Karpas-422 (cell line): Measurements from ENCODE around the gene L3MBTL2. TPM values are rescaled to one million over a fixed set of nuclear protein-coding genes. Genes with fewer than 3 reads are reported as not detected.

Experiments used
- DNase-seq: peaks from one replicate; pipeline ENCODE4 v3.0.0-alpha.2; 2015
- H2AFZ ChIP-seq: fragments of 200-600 bp; sonication (generic); 2 replicates; pipeline ENCODE4 v1.6.1; 2014; ENCODE audit warnings: antibody characterized with exemption, low read length, mixed read lengths
- H3K27ac ChIP-seq: fragments of 200-600 bp; sonication (generic); 2 replicates; pipeline ENCODE4 v1.5.1; 2014; ENCODE audit warnings: mild to moderate bottlenecking, low read length, moderate library complexity
- H3K27me3 ChIP-seq: fragments of 200-600 bp; sonication (generic); 2 replicates; pipeline ENCODE4 v1.6.1; 2014; ENCODE audit warnings: low read length, mixed read lengths
- H3K36me3 ChIP-seq: fragments of 200-600 bp; sonication (generic); 2 replicates; pipeline ENCODE4 v1.6.1; 2014; ENCODE audit warnings: low read length, mixed read lengths; ENCODE audit not compliant: insufficient read depth
- H3K4me1 ChIP-seq: fragments of 200-600 bp; sonication (generic); 2 replicates; pipeline ENCODE4 v1.6.1; 2014; ENCODE audit warnings: mild to moderate bottlenecking, low read length, mixed read lengths
- H3K4me2 ChIP-seq: fragments of 200-600 bp; sonication (generic); 2 replicates; pipeline ENCODE4 v1.6.1; 2014; ENCODE audit warnings: low read length, low read depth, mild to moderate bottlenecking; ENCODE audit not compliant: poor library complexity, severe bottlenecking
- H3K4me3 ChIP-seq: fragments of 200-600 bp; sonication (generic); 2 replicates; pipeline ENCODE4 v1.5.1; 2014; ENCODE audit warnings: mild to moderate bottlenecking, antibody characterized with exemption, low read length, mixed read lengths
- H3K79me2 ChIP-seq: fragments of 200-600 bp; sonication (generic); 2 replicates; pipeline ENCODE4 v1.6.1; 2014; ENCODE audit warnings: mild to moderate bottlenecking, low read length, mixed read lengths
- H3K9ac ChIP-seq: fragments of 200-600 bp; sonication (generic); 2 replicates; pipeline ENCODE4 v1.6.0; 2014; ENCODE audit warnings: low read length
- H3K9me2 ChIP-seq: fragments of 200-600 bp; sonication (generic), shearing (Covaris generic); replicated peaks from 2 replicates; pipeline ENCODE4 v1.6.0; 2014; ENCODE audit warnings: mild to moderate bottlenecking, low read length, moderate library complexity; ENCODE audit not compliant: insufficient read depth
- H3K9me3 ChIP-seq: fragments of 300-700, 200-600 bp; sonication (generic); 2 replicates; pipeline ENCODE4 v1.6.1; 2014; ENCODE audit warnings: low read length, mixed read lengths
- H4K20me1 ChIP-seq: fragments of 200-600 bp; sonication (generic); 2 replicates; pipeline ENCODE4 v1.6.1; 2014; ENCODE audit warnings: mild to moderate bottlenecking, antibody characterized with exemption, low read length, low read depth; ENCODE audit not compliant: insufficient read depth
- total RNA-seq: library from RNA; depleted of rRNA; stranded (reverse); fragments of >200 nt; shearing (Covaris generic); gene quantifications from 2 replicates; pipeline ENCODE4 v1.2.3, GENCODE V29; 2014; ENCODE audit warnings: low replicate concordance

Gene L3MBTL2
- total RNA-seq, 1 experiment from 2014 or later = 19.9 TPM

DNA sequence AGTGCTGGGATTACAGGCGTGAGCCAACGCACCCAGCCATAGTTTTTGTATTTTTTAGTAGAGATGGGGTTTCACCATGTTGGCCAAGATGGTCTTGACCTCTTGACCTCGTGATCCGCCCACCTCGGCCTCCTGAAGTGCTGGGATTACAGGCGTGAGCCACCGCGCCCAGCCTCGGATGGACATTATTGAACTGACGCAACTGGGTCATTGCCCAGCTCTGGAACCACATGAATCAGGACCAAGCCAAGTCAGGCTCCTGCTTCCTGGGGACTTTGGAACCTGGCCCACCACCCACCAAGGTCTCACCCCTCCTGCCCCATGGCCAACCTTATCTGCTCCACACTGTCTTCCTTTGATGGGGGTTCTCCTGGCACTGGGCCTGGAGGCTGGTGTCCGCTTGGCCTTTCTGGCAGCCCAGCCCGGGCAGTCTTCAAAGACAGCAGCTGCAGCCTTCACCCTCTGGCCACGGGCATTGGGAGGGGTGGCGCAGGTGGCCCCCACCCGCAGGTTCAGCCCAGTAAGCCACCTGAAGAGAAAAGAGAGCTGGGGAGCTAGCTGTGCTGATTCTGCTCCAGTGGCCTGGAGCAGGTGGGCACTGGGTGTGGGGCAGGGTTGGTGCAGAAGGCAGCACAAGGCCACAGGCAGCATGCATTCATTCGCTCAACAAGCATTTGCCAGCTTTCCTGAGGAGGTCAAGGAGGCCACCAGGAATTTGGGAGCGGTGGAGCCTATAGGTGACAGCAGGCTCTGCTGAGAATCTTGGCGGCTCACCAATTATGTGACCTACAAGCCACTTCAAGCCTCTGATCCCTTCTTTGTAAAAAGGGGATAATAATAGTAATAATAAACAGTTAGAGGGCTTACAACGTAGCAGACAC, 29.9 kb downstream of the L3MBTL2 start:
- H3K4me3 ChIP-seq = no peak overlapping the region
- H3K27ac ChIP-seq = no peak overlapping the region
- H3K9me3 ChIP-seq = no peaks in the 10 kb centered on the region
- peaks cover 16% of the 10 kb centered on the region for H3K4me1 ChIP-seq
- no peaks in the 10 kb centered on the region for H3K9me2 ChIP-seq
- H3K4me2 ChIP-seq = no peak overlapping the region
- H3K79me2 ChIP-seq = no peaks in the 10 kb centered on the region
- DNase-seq = no peak
- H3K36me3 ChIP-seq = no peaks in the 10 kb centered on the region
- no peak overlapping the region for H3K9ac ChIP-seq
- H4K20me1 ChIP-seq = no peaks in the 10 kb centered on the region; the same call in 1 of the 2 replicates
- no peak overlapping the region for H2AFZ ChIP-seq
- H3K27me3 ChIP-seq = no peaks in the 10 kb centered on the region

DNA sequence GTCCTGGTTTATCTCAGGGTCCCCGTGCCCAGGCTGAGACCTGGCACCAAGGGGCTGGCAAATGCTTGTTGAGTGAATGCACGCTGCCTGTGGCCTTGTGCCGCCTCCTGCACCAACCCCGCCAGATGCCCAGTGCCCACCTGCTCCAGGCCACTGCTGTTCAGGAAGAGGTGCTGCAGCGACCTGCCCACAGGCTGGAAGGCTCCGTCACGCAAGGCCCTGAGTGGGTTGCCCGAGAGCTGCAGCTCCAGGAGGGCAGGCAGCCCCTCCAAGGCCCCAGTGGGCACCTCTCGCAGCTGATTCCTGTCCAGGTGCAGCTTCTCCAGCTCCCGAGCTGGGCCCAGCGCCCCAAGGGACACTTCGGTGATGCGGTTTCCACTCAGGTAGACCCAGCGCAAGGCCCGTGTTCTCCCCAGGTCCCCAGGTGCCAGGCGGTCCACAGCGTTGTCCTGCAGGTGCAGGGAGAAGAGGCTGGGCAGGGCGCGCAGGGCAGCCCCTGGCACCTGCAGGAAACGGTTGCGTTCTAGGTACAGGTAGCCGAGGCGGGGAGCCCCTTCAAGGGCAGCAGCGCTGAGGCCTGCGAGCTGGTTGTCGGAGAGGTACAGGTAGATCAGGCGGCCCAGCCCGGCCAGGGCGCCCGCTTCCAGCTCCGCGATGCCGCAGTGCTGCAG, 32.1 kb downstream of the L3MBTL2 start:
- H3K79me2 ChIP-seq = no peaks in the 10 kb centered on the region
- peak overlapping the region; percentile 75 for H3K4me2 ChIP-seq
- no peaks in the 10 kb centered on the region for H3K9me3 ChIP-seq
- H2AFZ ChIP-seq = 0 out of 2 replicates have a peak overlapping the region, but pooled peaks have one; percentile 53
- no peaks in the 10 kb centered on the region for H3K9me2 ChIP-seq
- H3K4me3 ChIP-seq = peak overlapping the region; percentile 61
- H3K27me3 ChIP-seq = no peaks in the 10 kb centered on the region
- H3K27ac ChIP-seq = no peak overlapping the region
- H3K9ac ChIP-seq = peak overlapping the region; percentile 51; the same call in 1 of the 2 replicates
- H3K36me3 ChIP-seq = no peaks in the 10 kb centered on the region
- H3K4me1 ChIP-seq = peaks cover 17% of the 10 kb centered on the region
- DNase-seq = no peak
- H4K20me1 ChIP-seq = peaks cover 3% of the 10 kb centered on the region; the same call in 1 of the 2 replicates

DNA sequence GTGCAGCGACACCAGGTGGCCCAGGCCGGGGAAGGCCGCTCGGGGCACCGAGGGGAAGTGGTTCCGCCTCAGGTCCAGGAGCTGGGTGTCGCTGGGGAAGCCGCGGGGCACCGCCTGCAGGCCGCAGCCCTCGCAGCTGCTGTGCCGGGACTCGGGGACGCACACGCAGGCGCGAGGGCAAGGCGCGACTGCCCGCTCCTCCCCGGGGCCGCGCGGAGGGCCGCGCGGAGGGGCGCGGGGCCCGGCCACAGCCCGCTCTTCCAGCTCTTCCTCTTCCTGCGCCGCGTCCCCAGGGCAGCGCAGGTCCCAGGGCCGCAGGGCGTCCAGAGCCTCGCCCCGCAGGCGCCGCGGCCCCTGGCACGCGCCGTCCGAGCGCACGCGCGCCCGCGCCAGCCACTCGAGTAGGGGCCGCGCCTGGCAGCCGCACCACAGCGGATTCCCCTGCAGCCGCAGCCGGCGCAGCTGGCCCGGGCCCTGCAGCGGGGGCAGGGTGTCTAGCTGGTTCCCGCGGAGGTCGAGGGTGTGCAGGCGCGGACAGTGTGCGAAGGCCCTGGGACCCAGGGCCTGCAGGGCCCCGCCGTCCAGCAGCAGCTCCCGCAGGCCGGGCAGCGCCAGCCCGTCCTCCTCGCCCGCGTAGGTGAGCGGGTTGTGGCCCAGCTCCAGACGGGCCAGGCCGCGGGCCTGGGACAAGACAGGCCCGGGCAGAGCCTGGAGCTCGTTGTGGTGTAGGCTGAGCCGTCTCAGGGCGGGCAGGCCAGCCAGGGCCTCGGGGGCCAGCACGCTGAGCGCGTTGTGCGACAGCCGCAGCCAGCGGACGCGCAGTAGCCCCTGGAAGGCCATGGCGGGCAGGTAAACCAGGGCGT, 32.8 kb downstream of the L3MBTL2 start:
- H3K4me1 ChIP-seq = peaks cover 17% of the 10 kb centered on the region
- peaks cover 3% of the 10 kb centered on the region; the same call in 1 of the 2 replicates for H4K20me1 ChIP-seq
- peak overlapping the region; percentile 61; the same call in 1 of the 2 replicates for H3K4me3 ChIP-seq
- peak; percentile 95 for DNase-seq
- H2AFZ ChIP-seq = no peak overlapping the region
- no peak overlapping the region for H3K27ac ChIP-seq
- no peaks in the 10 kb centered on the region for H3K27me3 ChIP-seq
- peak overlapping the region; percentile 75 for H3K4me2 ChIP-seq
- H3K9me3 ChIP-seq = no peaks in the 10 kb centered on the region
- H3K9ac ChIP-seq = peak overlapping the region; percentile 62
- H3K36me3 ChIP-seq = no peaks in the 10 kb centered on the region
- H3K79me2 ChIP-seq = no peaks in the 10 kb centered on the region
- no peaks in the 10 kb centered on the region for H3K9me2 ChIP-seq

DNA sequence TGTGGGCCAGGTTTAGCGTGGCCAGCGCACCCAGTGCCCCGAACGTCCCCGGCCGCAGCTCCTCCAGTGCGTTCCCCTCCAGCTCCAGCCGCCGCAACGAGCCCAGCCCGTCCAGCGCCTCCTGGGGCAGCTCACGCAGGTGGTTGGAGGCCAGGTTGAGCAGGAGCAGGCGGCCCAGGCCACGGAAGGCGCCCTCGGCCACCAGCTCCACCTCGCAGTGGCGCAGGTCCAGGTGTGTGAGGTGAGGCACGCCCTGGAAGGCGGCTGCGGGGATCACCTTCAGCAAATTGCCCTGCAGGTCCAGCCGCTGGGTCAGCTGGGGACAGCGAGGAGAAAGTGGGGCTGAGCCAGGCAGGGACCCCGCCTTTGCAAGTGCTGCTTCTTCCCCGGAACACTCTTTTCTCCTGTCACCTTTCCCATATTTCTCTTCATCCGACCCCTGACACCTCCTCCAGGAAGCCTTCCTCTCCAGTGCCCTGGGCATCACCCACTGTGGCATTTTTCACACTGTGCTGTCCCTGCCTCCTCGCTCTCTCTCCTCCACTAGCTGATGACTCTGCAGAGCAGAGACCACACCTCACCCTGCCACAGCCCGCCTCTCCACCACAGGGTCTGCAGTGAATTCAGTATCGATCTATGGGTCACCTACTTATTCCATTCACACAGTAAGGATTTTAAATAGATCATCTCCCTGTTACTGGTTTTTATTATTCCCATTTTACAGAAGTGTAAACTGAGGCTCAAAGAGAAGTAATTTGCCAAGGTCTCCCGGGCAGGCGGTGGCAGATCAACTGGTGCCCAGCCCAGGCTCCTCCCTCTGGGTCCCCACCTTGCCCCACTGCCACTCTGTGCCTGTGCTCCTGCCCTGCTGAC, 33.7 kb downstream of the L3MBTL2 start:
- H3K9me3 ChIP-seq = no peaks in the 10 kb centered on the region
- DNase-seq = no peak
- no peaks in the 10 kb centered on the region for H3K27me3 ChIP-seq
- no peak overlapping the region for H2AFZ ChIP-seq
- H3K4me2 ChIP-seq = no peak overlapping the region
- H3K4me3 ChIP-seq = no peak overlapping the region
- no peak overlapping the region for H3K9ac ChIP-seq
- H3K9me2 ChIP-seq = no peaks in the 10 kb centered on the region
- H3K36me3 ChIP-seq = no peaks in the 10 kb centered on the region
- H3K27ac ChIP-seq = no peak overlapping the region
- H3K4me1 ChIP-seq = peaks cover 17% of the 10 kb centered on the region
- H3K79me2 ChIP-seq = no peaks in the 10 kb centered on the region
- peaks cover 3% of the 10 kb centered on the region; the same call in 1 of the 2 replicates for H4K20me1 ChIP-seq

DNA sequence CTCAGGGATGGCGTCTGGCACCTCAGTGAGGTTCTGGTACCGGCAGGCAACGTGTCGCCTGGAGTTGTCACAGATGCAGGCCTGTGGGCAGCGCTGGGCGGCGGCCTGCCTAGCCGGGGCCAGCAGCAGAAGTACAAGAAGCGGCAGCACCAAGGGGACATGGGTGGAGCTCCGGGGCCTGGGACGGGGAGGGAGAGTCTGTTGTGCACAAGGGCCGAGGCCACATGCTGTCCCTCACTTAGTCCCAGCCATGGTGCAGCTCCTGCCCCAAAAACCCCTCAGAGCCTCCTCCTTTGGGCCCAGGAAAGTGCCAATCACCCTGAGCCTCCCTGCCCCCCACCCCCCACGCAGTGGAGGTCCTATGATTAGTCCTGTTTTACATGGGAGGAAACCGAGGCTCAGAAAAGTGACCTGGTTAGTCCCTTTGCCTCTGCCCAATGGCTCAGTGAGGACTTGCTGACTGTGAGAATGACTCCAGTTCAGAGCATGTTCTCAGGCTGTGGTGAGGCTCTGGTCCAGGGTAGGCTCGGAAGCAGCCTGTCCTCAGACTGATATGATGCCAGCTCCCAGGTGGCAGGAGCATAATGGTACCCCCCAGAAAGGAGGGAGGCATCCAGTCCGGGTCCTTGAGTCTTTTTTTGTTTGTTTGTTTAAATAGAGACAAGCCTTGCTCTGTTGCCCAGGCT, 34.5 kb downstream of the L3MBTL2 start:
- peak; percentile 53 for DNase-seq
- no peak overlapping the region for H3K4me2 ChIP-seq
- peaks cover 17% of the 10 kb centered on the region for H3K4me1 ChIP-seq
- no peak overlapping the region for H3K9ac ChIP-seq
- H3K4me3 ChIP-seq = no peak overlapping the region
- H2AFZ ChIP-seq = no peak overlapping the region
- no peaks in the 10 kb centered on the region for H3K36me3 ChIP-seq
- no peak overlapping the region for H3K27ac ChIP-seq
- H3K27me3 ChIP-seq = no peaks in the 10 kb centered on the region
- H3K9me3 ChIP-seq = no peaks in the 10 kb centered on the region
- H3K9me2 ChIP-seq = no peaks in the 10 kb centered on the region
- peaks cover 3% of the 10 kb centered on the region; the same call in 1 of the 2 replicates for H4K20me1 ChIP-seq
- no peaks in the 10 kb centered on the region for H3K79me2 ChIP-seq

DNA sequence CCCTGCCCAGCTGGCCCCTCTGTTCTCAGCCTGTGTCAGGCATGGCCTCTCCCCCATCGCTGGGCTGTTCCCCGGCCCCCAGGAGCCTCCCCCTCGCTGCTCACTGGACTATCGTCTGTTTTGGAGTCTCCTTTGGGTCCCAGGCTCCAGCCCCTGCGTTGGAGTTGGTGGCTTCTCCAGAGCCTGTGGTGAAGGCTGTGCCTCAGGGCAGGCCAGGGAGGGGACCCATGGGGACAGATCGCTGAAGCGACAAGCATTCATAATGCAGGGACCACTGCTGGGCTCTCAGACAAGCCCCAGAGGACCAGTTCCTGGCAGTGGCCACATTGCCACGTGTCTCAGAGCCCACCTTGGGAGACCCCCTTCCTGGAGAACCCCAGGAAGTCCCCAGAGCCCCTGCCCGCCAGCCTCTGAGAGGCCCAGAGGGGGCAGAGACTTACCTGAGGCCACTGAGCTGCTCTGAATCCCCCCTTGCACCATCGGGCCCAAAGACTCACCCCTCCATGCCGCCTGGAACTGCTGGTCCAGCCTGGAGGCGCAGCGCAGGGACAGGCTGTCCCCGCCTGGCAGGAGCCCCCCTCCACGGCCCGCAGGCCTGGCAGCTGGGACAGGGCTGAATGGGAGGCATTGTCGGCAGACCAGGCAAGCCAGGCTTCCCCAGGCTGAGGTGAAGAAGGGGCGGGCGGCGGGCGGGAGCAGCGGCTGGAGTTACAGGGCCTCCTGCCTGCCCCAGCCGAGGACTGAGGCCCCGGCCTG, 35.4 kb downstream of the L3MBTL2 start, which contains the start of gene CHADL:
Gene CHADL, minus strand, starts transcription at position 555 of the 756 bp plus-strand sequence. Its CDS starts 50 bp downstream, at position 505.
- no peak within 1 kb of the TSS for H3K4me2 ChIP-seq

More for the DNA sequence above, 35.4 kb downstream of the L3MBTL2 start, which contains the start of gene CHADL:
- peaks cover 17% of the 10 kb centered on the region for H3K4me1 ChIP-seq
- H3K9me3 ChIP-seq = no peaks in the 10 kb centered on the region
- H4K20me1 ChIP-seq = peaks cover 3% of the 10 kb centered on the region; the same call in 1 of the 2 replicates
- H3K4me3 ChIP-seq = no peak within 1 kb of the TSS
- no peak within 1 kb of the TSS for H2AFZ ChIP-seq
- DNase-seq = no peak
- H3K9me2 ChIP-seq = no peaks in the 10 kb centered on the region
- no peak within 1 kb of the TSS for H3K9ac ChIP-seq
- H3K27ac ChIP-seq = no peak within 1 kb of the TSS
- H3K79me2 ChIP-seq = no peaks in the 10 kb centered on the region
- H3K36me3 ChIP-seq = no peaks in the 10 kb centered on the region
- no peaks in the 10 kb centered on the region for H3K27me3 ChIP-seq
